GM19099 (cell line): Measurements from ENCODE around the gene IQUB.
A peak's percentile ranks its signal among the peaks of the same experiment; 100 is the strongest.

Experiments used
- POLR2A ChIP-seq: IDR thresholded peaks from 3 replicates; pipeline ENCODE4 v1.6.1; 2011; ENCODE audit warnings: low read depth; ENCODE audit not compliant: insufficient read length; ENCODE audit errors: extremely low read depth

The IQUB gene

GRCh38 chr7:123557398-123558288 is 23.2 kb upstream of the IQUB start, which contains the start of gene NDUFA5:
Gene NDUFA5 (minus strand): TSS chr7:123557818. CDS start chr7:123557795, 23 bp downstream.
- peak; percentile 79 for TF ChIP-seq POLR2A

- TF ChIP-seq POLR2A: no peak
Observed at GRCh38 chr7:123557016-123557397, 22.6 kb upstream of the IQUB start.

- TF ChIP-seq POLR2A: no peak
Observed at GRCh38 chr7:123555484-123555883, 21.1 kb upstream of the IQUB start.

- TF ChIP-seq POLR2A: no peak
Observed at GRCh38 chr7:123553159-123553558, 18.8 kb upstream of the IQUB start.

- TF ChIP-seq POLR2A: no peak
Observed at GRCh38 chr7:123552641-123553040, 18.2 kb upstream of the IQUB start.

GRCh38 chr7:123548406-123548805 is 14.0 kb upstream of the IQUB start:
- TF ChIP-seq POLR2A: no peak

GRCh38 chr7:123539871-123540270 is 5.5 kb upstream of the IQUB start:
- no peak for TF ChIP-seq POLR2A

GRCh38 chr7:123538897-123539296 is 4.5 kb upstream of the IQUB start:
- TF ChIP-seq POLR2A: no peak

GRCh38 chr7:123538189-123538714 is 3.9 kb upstream of the IQUB start:
- TF ChIP-seq POLR2A: no peak

- TF ChIP-seq POLR2A: no peak
Observed at GRCh38 chr7:123537026-123537642, 2.7 kb upstream of the IQUB start.

- TF ChIP-seq POLR2A: no peak
Observed at GRCh38 chr7:123535517-123535916, 1.1 kb upstream of the IQUB start.

GRCh38 chr7:123533929-123534382 is 439 bp downstream of the IQUB start:
- no peak for TF ChIP-seq POLR2A

GRCh38 chr7:123533553-123533917 is 860 bp downstream of the IQUB start:
- no peak for TF ChIP-seq POLR2A

- no peak for TF ChIP-seq POLR2A
Observed at GRCh38 chr7:123528265-123528664, 6.1 kb downstream of the IQUB start.

- TF ChIP-seq POLR2A: no peak
Observed at GRCh38 chr7:123522066-123522465, 12.3 kb downstream of the IQUB start.

- TF ChIP-seq POLR2A: no peak
Observed at GRCh38 chr7:123505221-123505620, 29.2 kb downstream of the IQUB start.
